SKM-1 treated with dmso at 0.1 percent for 144 hours (cell line): ENCODE results near the gene PTPRN2.
"Not testable (repeated sequence)": the region's sequence is repeated elsewhere in the genome, so short reads cannot be mapped to it uniquely, and the experiment has no call there.

Experiments
- DNase-seq: peaks from one replicate; lab custom pipeline; 2025; ENCODE audit not compliant: unreplicated experiment; lab: John Stamatoyannopoulos, UW

Gene PTPRN2

DNA sequence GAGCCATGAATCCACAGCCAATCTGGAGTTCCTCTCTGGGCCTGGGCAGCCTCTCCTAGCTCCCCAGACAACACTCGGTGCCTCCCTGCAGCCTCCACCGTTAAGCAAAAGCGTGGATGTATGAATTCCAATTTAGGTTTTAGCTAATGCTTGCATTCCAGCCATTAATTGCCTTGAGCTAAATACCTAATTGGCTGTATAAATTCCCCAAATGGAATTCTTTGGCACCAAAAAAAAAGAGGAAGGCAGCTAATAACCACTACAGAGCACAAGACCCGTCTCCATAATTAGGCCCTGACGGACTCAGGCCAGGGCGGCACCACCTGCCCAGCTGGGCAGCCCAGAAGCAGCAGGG is 140.5 kb downstream of the PTPRN2 start:
- DNase-seq = no peak

GRCh38 chr7:158446706-158447105 is 140.9 kb downstream of the PTPRN2 start:
- DNase-seq = no peak

DNA sequence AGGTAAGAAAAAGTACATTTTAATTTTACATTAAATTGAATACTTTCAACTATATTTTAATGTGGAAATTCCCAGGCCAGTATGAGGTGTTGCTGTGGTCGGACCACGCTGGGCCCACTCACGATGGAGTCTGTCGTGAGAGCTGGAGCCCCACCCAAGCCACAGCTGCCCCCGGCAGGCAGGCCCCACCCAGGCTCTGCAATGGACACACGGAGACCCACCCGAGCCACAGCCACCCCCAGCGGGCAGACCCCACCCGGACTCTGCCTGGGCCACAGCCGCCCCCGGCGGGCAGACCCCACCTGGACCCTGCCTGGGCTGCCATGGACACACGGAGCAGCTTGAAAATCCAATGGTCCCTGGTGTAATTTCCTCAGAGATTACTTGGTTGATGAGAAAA is 141.3 kb downstream of the PTPRN2 start:
- DNase-seq = no peak

- DNase-seq = no peak
These were observed 142.0 kb downstream of the PTPRN2 start for GRCh38 chr7:158445421-158446175.

DNA sequence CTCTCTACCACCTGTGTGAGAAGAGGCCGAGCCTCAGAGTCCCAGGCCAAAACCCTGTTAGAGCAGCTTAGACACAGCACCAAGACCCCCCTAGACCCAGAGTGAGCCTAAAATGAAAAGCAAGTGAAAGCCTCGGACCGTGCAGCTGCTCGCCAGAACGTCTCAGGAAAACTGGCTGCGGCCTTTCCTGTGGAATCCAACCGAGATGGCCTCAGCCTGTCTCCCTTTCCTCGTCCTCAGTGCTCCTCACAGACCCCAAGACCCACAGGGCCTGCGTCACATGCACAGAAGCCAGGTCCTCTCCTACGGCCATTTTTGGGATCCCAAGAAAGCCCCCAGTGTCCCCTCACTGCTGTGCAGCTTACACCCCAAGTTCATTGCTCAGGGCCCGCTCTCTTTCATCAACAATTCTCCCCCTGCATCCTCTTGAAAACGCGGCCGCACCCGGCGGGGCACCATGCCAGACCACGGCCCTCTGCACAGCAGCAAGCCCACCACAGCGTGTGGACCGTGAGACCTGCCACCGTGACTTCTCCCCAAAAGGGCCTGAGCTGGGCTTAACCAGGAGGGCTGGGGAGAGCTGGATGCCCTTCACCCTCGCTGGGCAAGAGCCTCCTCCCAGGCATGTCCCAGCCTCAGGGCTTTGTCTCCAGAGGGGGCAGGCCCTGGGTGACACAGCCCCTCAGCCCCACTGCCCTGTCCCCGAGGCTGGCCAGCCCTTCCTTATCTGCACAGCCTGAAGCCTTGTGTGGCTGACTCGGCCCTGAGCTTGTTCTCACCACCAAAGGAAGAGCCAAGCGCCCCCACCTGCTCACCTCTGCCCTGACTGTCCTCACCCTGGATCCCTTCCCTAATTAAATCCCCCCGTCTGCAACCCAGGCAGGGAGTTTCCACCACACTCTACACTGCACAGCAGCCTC is 142.9 kb downstream of the PTPRN2 start:
- no peak for DNase-seq

GRCh38 chr7:158443688-158444483 is 143.7 kb downstream of the PTPRN2 start:
- no peak for DNase-seq

DNA sequence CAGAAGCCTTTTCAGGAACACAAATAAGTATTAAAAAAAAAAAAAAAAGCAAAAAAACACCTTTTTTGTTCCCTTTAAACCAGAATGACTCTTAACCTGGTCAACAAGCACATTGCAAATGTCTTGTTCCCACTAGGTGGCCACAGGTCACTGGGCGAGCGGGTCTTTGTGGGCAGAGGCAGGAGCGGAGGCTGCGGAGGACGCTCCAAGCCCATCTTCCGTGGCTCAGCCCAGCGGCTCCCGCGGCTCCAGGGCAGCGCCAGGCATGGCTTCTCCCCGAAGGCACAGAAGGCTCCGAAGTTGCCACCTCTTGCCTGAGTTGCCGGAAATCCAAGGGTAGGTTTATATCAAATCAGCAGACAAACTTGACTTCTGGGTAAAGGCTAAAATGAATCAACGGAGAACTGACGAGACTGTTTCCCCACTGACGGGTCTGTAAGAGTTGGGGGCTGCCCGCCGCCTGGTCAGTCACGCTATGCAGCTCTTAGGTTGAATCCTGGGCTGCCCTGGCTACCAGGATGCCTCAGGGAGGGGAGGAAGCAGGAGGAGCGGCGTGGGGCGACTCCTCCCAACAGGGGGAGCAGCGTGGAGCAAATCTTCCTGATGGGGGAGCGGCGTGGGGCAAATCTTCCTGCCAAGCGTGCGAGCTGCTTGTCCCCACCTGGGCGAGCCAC is 144.5 kb downstream of the PTPRN2 start:
- DNase-seq = no peak

DNA sequence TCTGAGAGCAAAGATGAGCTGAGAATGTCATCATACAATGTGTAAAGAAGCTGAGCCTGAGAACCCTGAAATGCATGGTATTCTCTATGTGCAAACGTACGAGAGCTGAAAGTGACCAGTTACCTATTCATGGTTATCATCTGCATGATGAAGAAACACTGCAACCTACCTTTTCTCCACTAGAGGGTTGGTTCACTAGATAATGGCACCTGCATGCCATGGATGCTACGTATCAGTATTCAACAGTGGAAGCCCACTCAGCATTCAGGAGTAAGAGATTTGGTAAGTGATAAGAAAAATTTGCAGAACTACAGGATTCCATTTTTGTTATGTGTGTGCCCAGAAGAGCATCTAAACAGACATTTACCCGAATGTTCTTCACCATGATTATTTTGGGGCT is 145.4 kb downstream of the PTPRN2 start:
- DNase-seq = no peak

- no peak for DNase-seq
These were observed 148.6 kb downstream of the PTPRN2 start for GRCh38 chr7:158439035-158439434.

- DNase-seq = no peak
These were observed 155.0 kb downstream of the PTPRN2 start for GRCh38 chr7:158432369-158433341.

- no peak for DNase-seq
These were observed 155.7 kb downstream of the PTPRN2 start for GRCh38 chr7:158431941-158432347.

- DNase-seq = no peak
These were observed 156.3 kb downstream of the PTPRN2 start for GRCh38 chr7:158431055-158431940.

DNA sequence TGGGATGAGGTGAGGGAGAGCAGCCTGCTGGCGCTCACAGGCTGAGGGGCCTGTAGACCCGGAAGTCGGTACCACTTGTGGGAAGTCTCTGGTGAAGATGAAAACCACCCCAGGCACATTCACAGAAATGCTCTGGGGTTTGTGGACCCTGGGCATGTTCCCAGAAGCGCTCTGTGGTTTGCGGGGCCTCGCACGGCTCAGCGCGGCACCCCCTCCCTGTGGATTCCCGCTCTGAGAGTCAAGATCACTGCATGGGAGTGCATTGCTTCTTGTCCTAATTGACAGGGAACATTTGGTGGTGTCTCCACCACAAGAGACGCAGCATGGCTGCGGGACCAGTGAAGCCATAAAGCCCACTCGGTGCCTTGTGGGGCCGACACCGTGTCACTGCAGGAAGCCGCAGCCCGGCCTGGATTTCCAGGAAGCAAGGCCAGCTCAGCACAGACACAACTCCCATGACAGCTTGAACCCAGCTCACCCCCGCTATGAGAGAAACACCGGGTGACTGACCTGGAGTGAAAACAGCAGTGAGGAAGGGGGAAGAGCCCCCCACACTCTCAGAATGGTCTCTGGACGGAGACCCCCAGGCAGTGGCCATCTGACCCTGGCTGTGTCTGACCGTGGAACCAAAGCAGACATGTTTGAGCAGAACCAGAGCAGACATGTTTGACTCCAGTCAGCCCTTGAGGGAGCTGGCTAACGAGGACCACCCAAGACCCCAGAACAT is 157.2 kb downstream of the PTPRN2 start:
- no peak for DNase-seq

DNA sequence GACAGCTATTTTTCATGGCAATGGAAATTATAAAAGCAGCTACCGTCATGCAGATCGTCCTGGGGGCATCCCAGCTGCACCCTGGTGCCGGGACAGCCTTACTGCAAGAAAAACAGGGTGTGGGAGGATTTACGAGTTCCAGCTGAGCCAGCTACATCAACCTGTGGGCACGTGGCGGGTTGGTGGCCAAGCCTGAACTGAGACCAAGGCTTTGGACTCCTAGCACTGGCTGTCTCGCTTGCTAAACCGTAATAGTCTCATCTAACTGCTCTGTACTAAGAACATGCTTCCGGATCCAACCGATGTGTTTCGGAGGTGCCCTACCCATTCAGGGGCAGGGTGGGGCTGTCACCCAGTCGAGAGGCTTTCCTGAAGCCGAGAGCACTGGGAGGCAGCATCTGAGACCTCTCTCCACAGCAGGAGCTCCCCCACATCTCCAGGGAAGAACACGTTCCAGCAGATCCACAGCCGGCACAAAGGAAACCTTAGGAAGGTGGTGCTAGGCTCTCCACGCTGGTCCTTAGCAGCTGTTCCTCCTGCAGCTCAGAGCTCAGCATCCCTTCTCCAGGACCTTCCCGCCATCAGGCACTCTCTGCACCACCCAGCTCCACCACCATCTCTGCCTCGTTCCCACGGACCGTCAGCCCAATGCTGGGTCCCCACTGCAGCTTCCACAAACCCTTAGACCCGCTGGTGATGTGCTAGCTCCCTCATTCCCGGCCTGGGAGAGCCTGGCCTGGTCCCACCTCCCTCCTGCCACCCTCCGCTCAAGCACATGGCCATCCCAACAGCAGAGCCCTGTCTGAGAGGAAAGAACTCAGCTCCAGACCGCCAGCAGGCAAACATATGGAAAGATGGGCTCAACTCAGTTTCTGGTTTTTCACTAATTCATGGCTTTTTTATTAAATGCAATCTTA is 158.5 kb downstream of the PTPRN2 start:
- DNase-seq = no peak

- DNase-seq = no peak
These were observed 159.3 kb downstream of the PTPRN2 start for GRCh38 chr7:158428131-158428836.

DNA sequence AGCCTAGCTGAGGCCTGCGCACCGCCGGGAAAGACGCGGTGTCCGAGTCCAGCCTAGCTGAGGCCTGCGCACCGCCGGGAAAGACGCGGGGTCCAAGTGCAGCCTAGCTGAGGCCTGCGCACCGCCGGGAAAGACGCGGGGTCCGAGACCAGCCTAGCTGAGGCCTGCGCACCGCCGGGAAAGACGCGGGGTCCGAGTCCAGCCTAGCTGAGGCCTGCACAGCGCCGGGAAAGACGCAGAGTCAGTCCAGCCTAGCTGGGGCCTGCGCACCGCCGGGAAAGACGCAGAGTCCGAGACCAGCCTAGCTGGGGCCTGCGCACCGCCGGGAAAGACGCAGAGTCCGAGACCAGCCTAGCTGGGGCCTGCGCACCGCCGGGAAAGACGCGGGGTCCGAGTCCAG is 161.9 kb downstream of the PTPRN2 start:
- not testable (repeated sequence) for DNase-seq
